Small intestine (tissue), 7 donors: ENCODE data around the gene ABCC10. TPM values are rescaled to one million over a fixed set of nuclear protein-coding genes. Genes with fewer than 3 reads are reported as not detected.
"Not testable (repeated sequence)": the region's sequence is repeated elsewhere in the genome, so short reads cannot be mapped to it uniquely, and the experiment has no call there.

ENCODE experiments used
- DNase-seq, 2 donors: peaks; one replicate each; pipeline versions ENCODE4 v3.0.0 to v3.0.0-alpha.2; 2013
- FAIRE-seq: peaks from 2 replicates; lab custom pipeline; 2012; peaks lifted over from hg19 to GRCh38; lab: Jason Lieb, UNC
- H3K27ac ChIP-seq, 3 donors: one replicate each; pipeline ENCODE4 v1.5.1; 2013; ENCODE audit warnings: low read length in 2 of 3, mild to moderate bottlenecking in 2 of 3, control low read depth in 1 of 3, inconsistent platforms in 1 of 3, low read depth in 1 of 3, moderate library complexity in 1 of 3
- H3K27me3 ChIP-seq, 3 donors: one replicate each; pipeline ENCODE4 v1.6.1; 2013; ENCODE audit warnings: low read length in 3 of 3, inconsistent platforms in 1 of 3; ENCODE audit not compliant: control insufficient read depth in 3 of 3, insufficient read depth in 3 of 3
- H3K36me3 ChIP-seq, 3 donors: one replicate each; pipeline ENCODE4 v1.6.1; 2013; ENCODE audit warnings: low read length in 3 of 3, inconsistent platforms in 1 of 3, low read depth in 1 of 3, mild to moderate bottlenecking in 1 of 3, moderate library complexity in 1 of 3; ENCODE audit not compliant: control insufficient read depth in 3 of 3, insufficient read depth in 2 of 3
- H3K4me1 ChIP-seq, 3 donors: one replicate each; pipeline ENCODE4 v1.6.1; 2013; ENCODE audit warnings: low read length in 2 of 3, inconsistent platforms in 1 of 3, low read depth in 1 of 3, mild to moderate bottlenecking in 1 of 3, moderate library complexity in 1 of 3; ENCODE audit not compliant: control insufficient read depth in 3 of 3, insufficient read depth in 2 of 3
- H3K4me3 ChIP-seq, 3 donors: one replicate each; pipeline ENCODE4 v1.5.1; 2013; ENCODE audit warnings: low read length in 3 of 3, control low read depth in 1 of 3, inconsistent platforms in 1 of 3, low read depth in 1 of 3, mild to moderate bottlenecking in 1 of 3, moderate library complexity in 1 of 3
- H3K9me3 ChIP-seq, 2 donors: one replicate each; pipeline ENCODE4 v1.6.1; 2013; ENCODE audit warnings: low read depth in 1 of 2, low read length in 1 of 2; ENCODE audit not compliant: control insufficient read depth in 2 of 2, insufficient read depth in 1 of 2
- WGBS, 3 donors: extraction: QIAGEN DNeasy Blood & Tissue Kit; methylation state at CpG; one replicate each; pipeline ENCODE4 v1.1.7; 2013; 5-methylcytosine and 5-hydroxymethylcytosine counted together
- polyA plus RNA-seq, 4 donors: library from polyadenylated mRNA; stranded (reverse) in 3 of 4; unstranded in 1 of 4; fragments of 200-250 nt in 3 of 4; fragments of 120-200 nt in 1 of 4; gene quantifications; one replicate each; pipeline versions ENCODE4 v1.2.1 to v1.2.3, GENCODE V29; 2013
- donor health status: healthy with polysubstance abuse.
- donor health status: control.
- donor health status: control.
- donor health status: Bipolar disorder and iron deficiency.
- donor health status: healthy.

Gene ABCC10
- polyA plus RNA-seq, 4 donors: 15.7 to 31.1 (median 22.2) TPM

GRCh38 chr6:43459535-43459934 lies 32.2 kb downstream of the ABCC10 start:
- WGBS, 3 donors: 70 to 79% (median 70%) methylated on average over 1 of the region's 1 CpG
- FAIRE-seq: no peak
- DNase-seq: no peak
- peaks cover 0 to 5% of the 10 kb centered on the region in 2 donors for H3K9me3 ChIP-seq
- H3K27me3 ChIP-seq: peaks cover 0 to 37% (median 13%) of the 10 kb centered on the region in 3 donors
- no peaks in the 10 kb centered on the region for H3K36me3 ChIP-seq
- H3K27ac ChIP-seq: no peak overlapping the region
- H3K4me3 ChIP-seq: no peak overlapping the region
- H3K4me1 ChIP-seq: peaks cover 0 to 12% (median 0%) of the 10 kb centered on the region in 3 donors

GRCh38 chr6:43460032-43460431 lies 32.7 kb downstream of the ABCC10 start:
- Histone ChIP-seq H3K4me3 (no peak overlapping the region), H3K27ac (no peak overlapping the region), H3K27me3 (peaks cover 0 to 35% (median 13%) of the 10 kb centered on the region in 3 donors), H3K4me1 (peaks cover 0 to 7% (median 0%) of the 10 kb centered on the region in 3 donors), H3K9me3 (peaks cover 0 to 5% of the 10 kb centered on the region in 2 donors), H3K36me3 (no peaks in the 10 kb centered on the region)
- DNase-seq (no peak), FAIRE-seq (no peak)
- WGBS, 3 donors: 59 to 83% (median 74%) methylated on average over 4 of the region's 4 CpGs

- H3K36me3 ChIP-seq: no peaks in the 10 kb centered on the region
- no peak overlapping the region for H3K27ac ChIP-seq
- no peak for FAIRE-seq
- no peak for DNase-seq
- H3K4me1 ChIP-seq: no peaks in the 10 kb centered on the region
- H3K4me3 ChIP-seq: no peak overlapping the region
- WGBS, 3 donors: 57 to 73% (median 67%) methylated on average over 5 of the region's 5 CpGs
- H3K27me3 ChIP-seq: peaks cover 0 to 22% (median 10%) of the 10 kb centered on the region in 3 donors
- H3K9me3 ChIP-seq: peaks cover 0 to under 1% of the 10 kb centered on the region in 2 donors
Measured at GRCh38 chr6:43461936-43462335, 34.6 kb downstream of the ABCC10 start.

- Histone ChIP-seq H3K4me1 (no peaks in the 10 kb centered on the region), H3K36me3 (no peaks in the 10 kb centered on the region), H3K4me3 (no peak overlapping the region), H3K9me3 (no peaks in the 10 kb centered on the region), H3K27ac (no peak overlapping the region), H3K27me3 (peaks cover 0 to 22% (median 10%) of the 10 kb centered on the region in 3 donors)
- DNase-seq (no peak), FAIRE-seq (no peak)
- 74 to 84% (median 77%) methylated on average over 7 to 8 of the region's 8 CpGs for WGBS, 3 donors
Measured at GRCh38 chr6:43464337-43464736, 37.0 kb downstream of the ABCC10 start.

- Histone ChIP-seq H3K27me3 (peaks cover 0 to 17% (median 6%) of the 10 kb centered on the region in 3 donors), H3K27ac (no peak overlapping the region), H3K4me1 (no peaks in the 10 kb centered on the region), H3K9me3 (no peaks in the 10 kb centered on the region), H3K36me3 (no peaks in the 10 kb centered on the region), H3K4me3 (no peak overlapping the region)
- DNase-seq (no peak), FAIRE-seq (no peak)
- 51 to 66% (median 65%) methylated on average over 2 of the region's 2 CpGs for WGBS, 3 donors
Measured at GRCh38 chr6:43465948-43466347, 38.6 kb downstream of the ABCC10 start.

GRCh38 chr6:43467265-43467664 lies 39.9 kb downstream of the ABCC10 start:
- not testable (repeated sequence) for DNase-seq, H3K4me1 ChIP-seq, H3K4me3 ChIP-seq, H3K36me3 ChIP-seq, H3K27ac ChIP-seq, H3K9me3 ChIP-seq, FAIRE-seq
- 48 to 62% (median 54%) methylated on average over 5 of the region's 5 CpGs for WGBS, 3 donors
- peaks cover 0 to 12% (median 6%) of the 10 kb centered on the region in 3 donors for H3K27me3 ChIP-seq

GRCh38 chr6:43467752-43468151 lies 40.4 kb downstream of the ABCC10 start:
- no peak for FAIRE-seq

GRCh38 chr6:43468240-43468639 lies 40.9 kb downstream of the ABCC10 start:
- H3K9me3 ChIP-seq: no peaks in the 10 kb centered on the region
- no peak for FAIRE-seq
- H3K4me3 ChIP-seq: no peak overlapping the region
- 72 to 79% (median 78%) methylated on average over 4 of the region's 4 CpGs for WGBS, 3 donors
- no peak for DNase-seq
- H3K27me3 ChIP-seq: peaks cover 0 to 4% (median 2%) of the 10 kb centered on the region in 3 donors
- H3K27ac ChIP-seq: no peak overlapping the region
- H3K36me3 ChIP-seq: no peaks in the 10 kb centered on the region
- H3K4me1 ChIP-seq: no peaks in the 10 kb centered on the region

More at GRCh38 chr6:43467752-43468151, 40.4 kb downstream of the ABCC10 start:
- H3K9me3 ChIP-seq: no peaks in the 10 kb centered on the region
- no peaks in the 10 kb centered on the region for H3K4me1 ChIP-seq
- H3K27ac ChIP-seq: no peak overlapping the region
- DNase-seq: no peak
- H3K36me3 ChIP-seq: no peaks in the 10 kb centered on the region
- H3K4me3 ChIP-seq: no peak overlapping the region
- H3K27me3 ChIP-seq: peaks cover 0 to 7% (median 3%) of the 10 kb centered on the region in 3 donors
- WGBS, 3 donors: 80 to 82% (median 82%) methylated on average over 4 of the region's 4 CpGs
